ENCODE data around the gene ZNF20.

DNA sequence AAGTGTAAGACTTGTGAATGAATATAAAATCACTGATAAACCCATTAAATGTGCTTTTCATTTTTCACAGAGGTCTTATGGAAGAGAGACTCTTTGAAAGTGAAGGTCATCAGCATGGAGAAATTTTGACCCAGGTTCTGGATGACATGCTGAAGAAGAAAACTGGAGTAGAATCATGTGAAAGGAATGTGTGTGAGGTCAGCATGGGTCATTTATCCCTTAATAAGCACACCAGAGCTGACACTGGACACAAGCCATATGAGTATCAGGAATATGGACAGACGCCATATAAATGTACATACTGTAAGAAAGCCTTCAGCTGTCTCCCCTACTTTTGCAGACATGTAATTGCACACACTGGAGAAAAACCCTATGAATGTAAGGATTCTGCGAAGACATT lies 29.0 kb downstream of the ZNF20 start:
- no peak for TF ChIP-seq EZH2phosphoT487 (IDR thresholded peaks at IDR 0.05; ENCODE audit: borderline replicate concordance)
- TF ChIP-seq, protein P1, sequence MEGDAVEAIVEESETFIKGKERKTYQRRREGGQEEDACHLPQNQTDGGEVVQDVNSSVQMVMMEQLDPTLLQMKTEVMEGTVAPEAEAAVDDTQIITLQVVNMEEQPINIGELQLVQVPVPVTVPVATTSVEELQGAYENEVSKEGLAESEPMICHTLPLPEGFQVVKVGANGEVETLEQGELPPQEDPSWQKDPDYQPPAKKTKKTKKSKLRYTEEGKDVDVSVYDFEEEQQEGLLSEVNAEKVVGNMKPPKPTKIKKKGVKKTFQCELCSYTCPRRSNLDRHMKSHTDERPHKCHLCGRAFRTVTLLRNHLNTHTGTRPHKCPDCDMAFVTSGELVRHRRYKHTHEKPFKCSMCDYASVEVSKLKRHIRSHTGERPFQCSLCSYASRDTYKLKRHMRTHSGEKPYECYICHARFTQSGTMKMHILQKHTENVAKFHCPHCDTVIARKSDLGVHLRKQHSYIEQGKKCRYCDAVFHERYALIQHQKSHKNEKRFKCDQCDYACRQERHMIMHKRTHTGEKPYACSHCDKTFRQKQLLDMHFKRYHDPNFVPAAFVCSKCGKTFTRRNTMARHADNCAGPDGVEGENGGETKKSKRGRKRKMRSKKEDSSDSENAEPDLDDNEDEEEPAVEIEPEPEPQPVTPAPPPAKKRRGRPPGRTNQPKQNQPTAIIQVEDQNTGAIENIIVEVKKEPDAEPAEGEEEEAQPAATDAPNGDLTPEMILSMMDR (conservative IDR thresholded peaks at IDR 0.05; ENCODE audit: low read length) = no peak
